ENCODE measurements around the gene ZNF224.

Gene ZNF224

DNA sequence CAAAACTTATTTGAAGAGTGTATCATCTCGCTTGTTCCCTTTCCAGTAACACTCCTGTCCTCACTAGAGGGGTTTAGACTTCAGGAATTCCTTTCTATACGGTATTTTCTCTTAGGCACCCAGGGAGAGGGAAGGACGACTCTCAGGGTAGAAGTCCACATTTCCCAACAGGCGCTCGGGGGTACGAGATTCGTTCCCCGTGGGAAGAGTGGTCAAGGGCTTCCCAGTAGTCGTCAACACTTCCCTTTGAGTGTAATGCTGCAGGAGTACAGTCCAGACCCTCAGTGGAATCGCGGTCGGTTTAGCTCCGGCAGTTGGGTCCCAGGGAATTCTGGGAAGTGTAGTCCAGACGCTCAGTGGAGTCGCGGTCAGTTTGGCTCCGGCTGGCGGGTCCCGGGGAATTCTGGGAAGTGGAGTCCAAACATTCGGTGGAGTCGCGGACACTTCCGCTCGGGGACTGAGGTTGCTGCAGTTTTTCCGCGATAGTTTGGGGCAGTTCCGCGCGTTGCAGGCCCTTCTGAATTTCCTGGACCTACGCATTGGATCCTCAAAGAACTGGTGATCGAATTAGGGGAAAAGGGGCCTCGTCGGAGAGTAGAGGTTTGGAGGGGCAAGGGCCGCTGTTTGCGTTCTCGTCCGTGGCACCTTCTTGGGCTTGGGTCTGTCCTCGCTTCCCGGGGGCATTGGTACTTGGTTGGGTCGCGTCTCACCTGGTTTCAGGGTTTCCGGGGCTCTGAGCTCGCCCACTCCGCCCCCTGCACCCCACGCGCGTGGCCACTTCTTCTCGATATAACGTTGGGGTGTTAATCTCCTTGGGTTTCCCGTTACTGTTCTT is at the start of gene ZNF224:
ZNF224 (plus strand) TSS at position 431 of the 835 bp plus-strand sequence. CDS start 3,513 bp downstream, outside the sequence.
- DNase-seq (ENCODE audit: low read depth in 4 of 4, low spot score in 1 of 4): peak; percentile 51 to 76 (median 70)

- DNase-seq (ENCODE audit: low read depth in 4 of 4, low spot score in 1 of 4): no peak
Measured at GRCh38 chr19:44050740-44051649, 43.2 kb upstream of the ZNF224 start.

DNA sequence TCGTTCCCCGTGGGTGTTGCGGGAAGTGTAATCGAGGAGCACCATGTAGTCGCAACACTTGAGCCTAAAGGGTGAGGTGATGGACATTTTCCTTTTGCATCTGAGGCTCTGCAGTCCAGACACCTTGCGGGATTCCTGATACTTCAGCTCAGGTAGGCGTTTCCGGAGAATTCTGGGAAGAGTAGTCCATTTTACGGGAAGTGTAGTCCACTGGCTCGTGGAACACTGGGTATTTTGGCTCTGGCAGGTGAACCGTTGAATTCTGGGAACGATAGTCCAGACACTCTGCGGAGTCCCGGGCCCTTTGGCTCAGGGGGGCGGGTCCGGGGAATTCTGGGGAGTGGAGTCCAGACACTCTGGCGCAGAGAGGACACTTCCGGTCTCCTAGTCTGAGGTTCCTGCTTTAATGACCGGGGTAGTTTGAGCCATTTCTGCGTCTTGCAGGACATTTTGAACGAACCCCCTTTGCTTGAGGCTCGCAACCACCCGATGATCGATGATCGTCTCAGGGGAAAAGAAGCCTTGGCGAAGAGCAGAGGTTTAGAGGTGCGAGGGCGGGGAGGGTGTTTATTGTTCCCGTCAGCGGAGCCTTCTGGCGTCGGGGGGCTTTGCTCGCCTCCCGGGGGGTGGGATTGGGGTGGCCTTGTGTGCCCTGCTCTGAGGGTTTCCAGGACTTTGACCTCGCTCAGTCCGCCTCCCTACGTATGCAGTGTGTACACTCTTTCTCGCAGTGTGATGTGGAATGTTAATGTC is 42.3 kb upstream of the ZNF224 start, which contains the start of gene ZNF223:
ZNF223 (plus strand) TSS at position 387 of the 753 bp plus-strand sequence. CDS start 3,141 bp downstream, outside the sequence.
- DNase-seq (ENCODE audit: low read depth in 4 of 4, low spot score in 1 of 4): peak in 3 of 4 experiments; percentile 34 to 56 (median 54)

DNA sequence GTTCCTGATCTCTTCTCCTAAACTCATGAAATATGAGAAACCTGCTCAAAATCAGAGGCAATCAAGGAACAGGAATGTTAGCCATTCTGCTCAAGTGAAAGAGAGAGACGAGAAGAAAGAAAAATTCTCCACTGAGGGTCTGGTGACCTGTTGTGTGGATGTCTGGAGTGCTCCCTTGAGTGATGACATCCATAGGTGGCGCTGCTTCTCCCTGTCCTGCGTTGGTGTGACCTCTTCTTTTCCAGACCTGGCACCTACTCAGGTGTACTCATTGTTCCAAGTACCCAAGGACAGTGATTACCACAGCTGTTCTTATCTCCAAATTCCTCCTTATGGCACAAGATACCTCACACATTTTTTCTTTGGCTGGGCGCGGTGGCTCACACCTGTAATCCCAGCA is 38.3 kb upstream of the ZNF224 start:
- no peak for DNase-seq (ENCODE audit: low read depth in 4 of 4, low spot score in 1 of 4)

DNA sequence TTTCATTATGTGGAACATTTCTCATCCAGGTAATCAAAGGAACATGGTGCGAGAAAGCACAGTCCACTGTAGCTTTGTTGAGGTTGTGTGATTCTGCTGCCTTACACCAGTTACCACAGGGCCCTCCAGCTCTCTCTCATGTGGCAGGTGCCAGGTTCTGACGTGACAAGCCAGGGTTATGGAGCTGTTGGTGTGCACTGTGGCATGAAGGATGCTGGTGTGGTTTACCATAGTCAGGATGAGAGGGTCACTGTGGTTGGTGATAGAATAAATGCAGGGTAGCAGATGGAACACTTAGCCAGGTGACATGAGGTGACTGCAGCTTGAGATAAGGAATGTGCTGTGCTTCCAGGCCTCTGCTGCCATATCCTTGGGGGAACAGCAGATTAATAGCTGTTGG is 34.9 kb upstream of the ZNF224 start:
- DNase-seq (ENCODE audit: low read depth in 4 of 4, low spot score in 1 of 4): no peak

DNA sequence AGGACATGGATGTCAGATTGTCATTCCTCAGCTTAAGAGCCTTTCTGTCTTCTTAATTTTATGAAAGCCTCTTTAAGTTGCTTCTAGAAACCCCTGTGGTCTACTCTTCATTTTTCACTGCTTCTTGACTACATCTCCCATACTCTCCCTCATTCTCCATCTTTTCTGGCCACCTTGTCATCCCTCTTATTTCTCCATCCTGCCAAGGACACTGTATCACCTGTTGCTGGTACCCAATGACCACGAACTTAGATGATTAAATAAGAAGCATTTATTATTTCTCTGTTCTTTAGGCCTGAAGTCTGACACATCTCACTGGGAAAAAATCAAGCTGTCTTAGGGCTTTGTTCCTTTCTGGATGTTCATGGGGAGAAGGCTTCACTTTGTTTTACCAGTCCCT is 33.1 kb upstream of the ZNF224 start:
- DNase-seq (ENCODE audit: low read depth in 4 of 4, low spot score in 1 of 4): no peak

GRCh38 chr19:44066305-44066704 is 27.9 kb upstream of the ZNF224 start:
- no peak for DNase-seq (ENCODE audit: low read depth in 4 of 4, low spot score in 1 of 4)

GRCh38 chr19:44069415-44069814 is 24.7 kb upstream of the ZNF224 start:
- DNase-seq (ENCODE audit: low read depth in 4 of 4, low spot score in 1 of 4): no peak

DNA sequence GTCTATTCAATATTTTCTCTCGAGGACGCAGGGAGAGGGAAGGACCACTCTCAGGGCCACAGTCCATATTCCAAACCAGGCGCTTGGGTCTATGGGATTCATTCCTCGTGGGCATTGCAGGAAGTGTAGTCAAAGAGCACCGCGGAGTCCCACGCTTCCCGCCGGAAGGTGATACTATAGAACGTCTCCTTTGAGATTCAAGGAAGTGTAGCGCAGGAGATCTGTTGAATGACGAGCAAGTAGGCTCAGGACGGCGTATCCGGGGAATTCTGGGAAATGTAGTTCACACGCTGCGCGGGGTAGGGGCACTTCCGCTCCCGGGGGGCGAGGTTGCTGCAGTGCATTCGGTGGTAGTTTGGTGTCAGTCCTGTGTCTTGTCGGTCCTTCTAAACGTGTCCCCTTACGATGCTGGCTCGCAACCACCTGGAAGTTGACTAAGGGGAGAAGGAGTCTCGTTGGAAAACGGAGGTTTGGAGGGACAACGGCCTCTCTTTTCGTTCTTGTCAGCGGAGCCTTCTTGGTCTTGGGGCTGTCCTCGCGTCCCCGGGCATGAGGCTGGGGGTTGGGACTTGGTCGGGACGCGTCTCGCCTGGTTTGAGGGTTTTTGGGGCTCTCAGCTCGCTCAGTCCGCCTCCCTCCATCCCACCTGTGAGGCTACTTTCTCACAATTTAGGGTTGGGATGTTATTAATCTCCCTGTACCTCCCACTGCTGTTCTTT is 22.2 kb upstream of the ZNF224 start, which contains the start of gene ZNF284:
ZNF284 (plus strand) TSS at position 336 of the 719 bp plus-strand sequence. CDS start 4,231 bp downstream, outside the sequence.
- peak; percentile 52 to 76 (median 68) for DNase-seq (ENCODE audit: low read depth in 4 of 4, low spot score in 1 of 4)

DNA sequence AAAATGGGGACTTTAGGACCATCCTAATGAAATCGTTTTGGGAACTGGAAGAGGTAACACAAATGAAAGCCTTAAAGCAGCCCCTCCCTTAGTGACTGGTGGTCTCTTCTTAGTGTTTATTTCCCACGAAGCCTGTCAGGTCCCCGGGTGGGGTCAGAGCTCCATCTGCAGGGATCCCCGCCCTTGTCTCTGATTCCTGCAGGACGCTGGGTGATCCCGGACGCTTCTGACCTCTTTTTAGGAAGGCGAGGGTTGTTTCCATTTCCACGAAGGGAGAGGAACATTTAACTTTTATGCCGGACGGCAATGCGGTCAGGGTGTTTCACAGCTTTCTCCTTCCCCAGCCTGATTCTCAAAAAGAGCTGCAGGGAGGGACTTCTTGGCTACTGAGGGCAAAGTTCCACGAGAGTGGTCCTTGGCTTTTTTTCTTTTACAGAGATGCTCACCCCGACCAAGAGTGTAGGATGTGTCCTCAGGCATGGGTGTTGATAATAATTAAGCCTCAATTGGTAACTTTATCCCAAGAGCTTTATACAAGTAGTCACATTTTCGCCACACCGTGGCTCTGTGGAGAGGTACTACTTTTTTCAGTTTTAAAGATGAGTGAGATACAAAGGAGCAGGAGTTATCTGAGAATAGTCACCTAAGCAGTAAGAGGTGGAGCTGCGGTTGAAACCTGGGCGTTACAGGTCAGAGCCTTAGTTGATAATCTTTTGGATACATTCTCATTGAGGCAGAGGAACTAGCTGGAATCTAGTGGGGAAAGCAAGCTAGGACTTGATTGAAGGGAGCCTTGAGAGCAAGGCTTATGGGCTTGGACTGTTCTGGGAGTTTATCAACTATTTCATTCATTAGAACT is 21.4 kb upstream of the ZNF224 start:
- no peak for DNase-seq (ENCODE audit: low read depth in 4 of 4, low spot score in 1 of 4)

- DNase-seq (ENCODE audit: low read depth in 4 of 4, low spot score in 1 of 4): no peak
Measured at GRCh38 chr19:44076325-44076724, 17.8 kb upstream of the ZNF224 start.

- DNase-seq (ENCODE audit: low read depth in 4 of 4, low spot score in 1 of 4): no peak
Measured at GRCh38 chr19:44092108-44092507, 2.1 kb upstream of the ZNF224 start.

DNA sequence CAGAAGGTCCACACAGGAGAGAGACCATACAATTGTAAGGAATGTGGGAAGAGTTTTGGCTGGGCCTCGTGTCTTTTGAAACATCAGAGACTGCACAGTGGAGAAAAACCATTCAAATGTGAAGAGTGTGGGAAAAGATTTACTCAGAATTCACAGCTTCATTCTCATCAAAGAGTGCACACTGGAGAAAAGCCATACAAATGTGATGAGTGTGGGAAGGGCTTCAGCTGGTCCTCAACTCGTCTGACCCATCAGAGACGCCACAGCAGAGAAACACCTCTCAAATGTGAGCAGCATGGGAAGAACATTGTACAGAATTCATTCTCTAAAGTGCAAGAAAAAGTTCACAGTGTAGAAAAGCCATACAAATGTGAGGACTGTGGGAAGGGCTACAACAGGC is 13.6 kb downstream of the ZNF224 start:
- DNase-seq (ENCODE audit: low read depth in 4 of 4, low spot score in 1 of 4): no peak

- DNase-seq (ENCODE audit: low read depth in 4 of 4, low spot score in 1 of 4): no peak
Measured at GRCh38 chr19:44109458-44109857, 15.3 kb downstream of the ZNF224 start.

DNA sequence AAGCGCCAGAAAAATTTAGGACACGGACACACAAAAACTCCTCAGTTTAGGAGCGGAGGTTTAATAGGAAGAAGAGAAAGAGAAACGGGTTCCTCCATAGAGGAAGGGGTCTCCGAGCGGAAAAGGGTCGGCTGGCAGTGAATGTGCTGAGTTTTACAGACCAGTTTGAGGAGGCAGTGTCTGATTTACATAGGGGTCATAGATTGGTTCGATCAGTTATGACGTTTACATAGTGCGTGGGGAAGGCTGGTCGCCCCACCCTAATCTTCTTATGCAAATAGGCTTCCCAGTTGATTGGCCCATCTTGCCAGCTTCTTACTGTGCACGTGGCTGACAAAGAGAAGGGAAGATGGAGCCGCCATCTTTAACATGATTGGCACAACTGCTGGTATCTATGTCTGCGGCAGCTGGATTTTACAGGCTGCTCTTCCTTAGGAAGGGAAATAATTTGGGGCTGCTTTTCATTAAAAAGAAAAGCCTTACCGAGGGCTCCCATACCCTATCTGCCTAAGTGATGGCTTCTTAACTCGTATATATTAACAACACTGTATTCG is 17.8 kb downstream of the ZNF224 start:
- no peak for DNase-seq (ENCODE audit: low read depth in 4 of 4, low spot score in 1 of 4)

DNA sequence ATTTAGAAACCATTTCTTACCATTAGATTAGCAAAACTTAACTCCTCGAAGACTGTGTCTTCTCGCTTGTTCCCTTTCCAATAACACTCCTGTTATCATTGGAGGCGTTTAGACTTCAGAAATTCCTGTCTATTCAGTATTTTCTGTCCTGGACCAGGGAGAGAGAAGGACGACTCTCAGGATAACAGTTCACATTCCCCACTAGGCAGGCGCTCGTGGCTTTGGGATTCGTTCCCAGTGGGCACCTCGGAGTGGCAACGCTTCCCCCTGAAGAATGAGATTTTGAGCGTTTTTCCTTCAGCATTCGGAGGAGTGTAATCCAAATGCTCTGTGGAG is 18.6 kb downstream of the ZNF224 start:
- DNase-seq (ENCODE audit: low read depth in 4 of 4, low spot score in 1 of 4): no peak

DNA sequence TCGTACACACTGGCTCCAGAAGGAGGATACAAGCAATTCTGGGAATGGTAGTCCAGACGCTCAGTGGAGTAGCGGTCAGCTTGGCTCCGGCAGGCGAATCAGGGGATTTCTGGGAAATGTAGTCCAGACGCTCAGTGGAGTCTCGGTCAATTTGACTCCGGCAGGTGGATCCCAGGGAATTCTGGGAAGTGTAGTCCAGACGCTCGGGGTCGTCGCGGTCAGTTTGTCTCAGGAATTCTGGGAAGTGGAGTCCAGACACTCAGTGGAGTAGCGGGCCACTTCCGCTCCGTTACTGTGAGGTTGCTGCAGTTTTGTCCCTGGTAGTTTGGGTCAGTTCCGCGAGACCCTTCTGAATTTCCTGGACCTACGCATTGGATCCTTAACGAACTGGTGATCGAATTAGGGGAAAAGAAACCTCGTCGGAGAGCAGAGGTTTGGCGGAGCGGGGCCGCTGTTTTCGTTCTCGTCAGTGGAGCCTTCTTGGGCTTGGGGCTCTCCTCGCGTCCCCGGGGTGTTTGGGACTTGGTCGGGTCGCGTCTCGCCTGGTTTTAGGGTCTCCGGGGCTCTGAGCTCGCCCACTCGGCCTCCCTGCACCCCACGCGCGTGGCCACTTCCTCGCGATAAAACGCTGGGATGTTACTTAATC is 19.1 kb downstream of the ZNF224 start, which contains the start of gene ZNF225:
ZNF225 (plus strand) TSS at position 262 of the 646 bp plus-strand sequence. CDS start 2,429 bp downstream, outside the sequence.
- peak; percentile 52 to 75 (median 70) for DNase-seq (ENCODE audit: low read depth in 4 of 4, low spot score in 1 of 4)

GRCh38 chr19:44113784-44114390 is 19.7 kb downstream of the ZNF224 start:
- DNase-seq (ENCODE audit: low read depth in 4 of 4, low spot score in 1 of 4): no peak
